ENCODE data around the gene F10. TPM values are rescaled to one million over a fixed set of nuclear protein-coding genes. Genes with fewer than 3 reads are reported as not detected.

F10 gene
- total and polyA plus RNA-seq, 8 donors = 1.1 to 59.4 (median 3.8) TPM

GRCh38 chr13:113092776-113093579 is 29.6 kb upstream of the F10 start:
- TF ChIP-seq, protein P1, sequence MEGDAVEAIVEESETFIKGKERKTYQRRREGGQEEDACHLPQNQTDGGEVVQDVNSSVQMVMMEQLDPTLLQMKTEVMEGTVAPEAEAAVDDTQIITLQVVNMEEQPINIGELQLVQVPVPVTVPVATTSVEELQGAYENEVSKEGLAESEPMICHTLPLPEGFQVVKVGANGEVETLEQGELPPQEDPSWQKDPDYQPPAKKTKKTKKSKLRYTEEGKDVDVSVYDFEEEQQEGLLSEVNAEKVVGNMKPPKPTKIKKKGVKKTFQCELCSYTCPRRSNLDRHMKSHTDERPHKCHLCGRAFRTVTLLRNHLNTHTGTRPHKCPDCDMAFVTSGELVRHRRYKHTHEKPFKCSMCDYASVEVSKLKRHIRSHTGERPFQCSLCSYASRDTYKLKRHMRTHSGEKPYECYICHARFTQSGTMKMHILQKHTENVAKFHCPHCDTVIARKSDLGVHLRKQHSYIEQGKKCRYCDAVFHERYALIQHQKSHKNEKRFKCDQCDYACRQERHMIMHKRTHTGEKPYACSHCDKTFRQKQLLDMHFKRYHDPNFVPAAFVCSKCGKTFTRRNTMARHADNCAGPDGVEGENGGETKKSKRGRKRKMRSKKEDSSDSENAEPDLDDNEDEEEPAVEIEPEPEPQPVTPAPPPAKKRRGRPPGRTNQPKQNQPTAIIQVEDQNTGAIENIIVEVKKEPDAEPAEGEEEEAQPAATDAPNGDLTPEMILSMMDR (IDR thresholded peaks at IDR 0.05) = no peak
- peaks cover 0 to 21% (median 0%) of the 10 kb centered on the region in 3 donors for H3K36me3 ChIP-seq
- H3K27ac ChIP-seq = no peak overlapping the region
- peak in 2 of 6 donors; percentile 1 to 46 for DNase-seq
- H3K27me3 ChIP-seq = no peaks in the 10 kb centered on the region
- H3K9me3 ChIP-seq = no peaks in the 10 kb centered on the region
- no peak for FAIRE-seq
- intact Hi-C loops (cut with DNase I) = no loop called here
- no peaks in the 10 kb centered on the region for H3K4me1 ChIP-seq
- peak in 1 of 4 donors; percentile 8 for ATAC-seq
- no peak overlapping the region for H3K4me3 ChIP-seq
- 87 to 92% methylated on average over 24 to 25 of the region's 25 CpGs for WGBS, 2 donors

DNA sequence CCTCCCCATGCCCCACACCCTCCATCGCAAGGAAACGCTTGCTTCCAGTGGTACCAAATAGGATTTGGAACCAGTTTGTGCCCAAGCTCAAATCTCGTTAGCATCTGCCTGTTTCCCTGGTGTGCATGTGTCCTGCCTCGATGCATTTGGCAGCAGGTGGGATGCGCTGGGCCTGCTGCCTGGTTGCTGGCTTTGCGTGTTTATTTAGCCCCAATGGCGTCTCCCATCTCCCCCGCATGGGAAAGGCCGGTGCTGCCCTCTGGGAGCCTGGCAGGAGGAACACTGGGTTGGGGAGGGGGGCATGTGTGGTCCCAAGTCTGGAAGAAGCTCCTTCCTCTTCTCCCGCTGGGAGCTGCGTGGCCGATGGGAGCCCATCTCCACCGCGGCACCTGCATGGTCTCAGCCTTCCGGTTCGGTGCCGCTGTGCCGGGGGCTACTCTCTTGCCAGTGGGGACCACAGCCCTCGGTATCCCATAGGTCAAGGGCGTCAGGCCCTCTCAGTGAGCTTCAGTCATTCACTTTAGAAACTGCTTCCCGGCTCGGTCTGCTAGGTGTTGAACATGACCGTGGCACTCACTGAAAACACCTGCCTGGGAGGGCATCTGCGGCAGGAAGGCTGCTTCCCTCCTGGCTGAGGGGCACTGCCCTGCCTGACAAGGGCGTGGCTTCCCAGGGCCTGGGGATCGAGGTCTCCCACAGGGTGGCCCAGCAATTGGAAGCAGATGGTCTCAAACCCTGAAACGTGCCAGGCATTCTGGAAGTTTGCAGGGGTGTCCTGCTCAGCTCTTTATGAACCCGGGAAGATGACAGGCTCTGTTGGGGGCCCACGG is 28.8 kb upstream of the F10 start:
- no peaks in the 10 kb centered on the region for H3K4me1 ChIP-seq
- DNase-seq = peak in 2 of 6 donors; percentile 13 to 53
- H3K4me3 ChIP-seq = no peak overlapping the region
- 82 to 85% methylated on average over 29 of the region's 29 CpGs for WGBS, 2 donors
- TF ChIP-seq, protein P1 (IDR thresholded peaks at IDR 0.05) = no peak
- intact Hi-C loops (cut with DNase I) = no loop called here
- peaks cover 0 to 13% (median 0%) of the 10 kb centered on the region in 3 donors for H3K36me3 ChIP-seq
- no peak for FAIRE-seq
- H3K9me3 ChIP-seq = no peaks in the 10 kb centered on the region
- no peak for ATAC-seq
- no peak overlapping the region for H3K27ac ChIP-seq
- no peaks in the 10 kb centered on the region for H3K27me3 ChIP-seq

- H3K36me3 ChIP-seq = peaks cover 0 to 10% (median 0%) of the 10 kb centered on the region in 3 donors
- TF ChIP-seq, protein P1 (IDR thresholded peaks at IDR 0.05) = no peak
- H3K4me3 ChIP-seq = no peak overlapping the region
- no peaks in the 10 kb centered on the region for H3K27me3 ChIP-seq
- no peaks in the 10 kb centered on the region for H3K4me1 ChIP-seq
- DNase-seq (peak in 2 of 6 donors; percentile 15 to 45), ATAC-seq (no peak), FAIRE-seq (no peak)
- H3K9me3 ChIP-seq = no peaks in the 10 kb centered on the region
- intact Hi-C loops (cut with DNase I) = no loop called here
- 85 to 92% methylated on average over 14 of the region's 14 CpGs for WGBS, 2 donors
- no peak overlapping the region for H3K27ac ChIP-seq
Measured at GRCh38 chr13:113094410-113094800, 28.2 kb upstream of the F10 start.

- intact Hi-C loops (cut with DNase I) = no loop called here
- TF ChIP-seq, protein P1 (IDR thresholded peaks at IDR 0.05) = no peak
- H3K9me3 ChIP-seq = no peaks in the 10 kb centered on the region
- FAIRE-seq = no peak
- no peak overlapping the region for H3K4me3 ChIP-seq
- H3K4me1 ChIP-seq = no peaks in the 10 kb centered on the region
- WGBS, 2 donors = 90 to 95% methylated on average over 25 of the region's 25 CpGs
- ATAC-seq = no peak
- no peaks in the 10 kb centered on the region for H3K27me3 ChIP-seq
- DNase-seq = peak in 2 of 6 donors; percentile 3 to 37
- peaks cover 0 to under 1% (median 0%) of the 10 kb centered on the region in 3 donors for H3K36me3 ChIP-seq
- H3K27ac ChIP-seq = no peak overlapping the region
Measured at GRCh38 chr13:113095146-113096051, 27.2 kb upstream of the F10 start.
